ENCODE results near the gene KRTAP6-3.

- no peak for TF ChIP-seq CTCF (IDR thresholded peaks at IDR 0.05 in 2 of 3, conservative IDR thresholded peaks at IDR 0.05 in 1 of 3; ENCODE audit: insufficient read depth in 2 of 3, low read depth in 1 of 3, low read length in 3 of 3)
- TF ChIP-seq BDP1 (IDR thresholded peaks at IDR 0.05; ENCODE audit: insufficient read depth, insufficient read length) = no peak
- no peak for TF ChIP-seq ATF3 (IDR thresholded peaks at IDR 0.05)
- TF ChIP-seq ATF3 (CRISPR knock-in tag; conservative IDR thresholded peaks at IDR 0.05) = no peak
- TF ChIP-seq MYC (IDR thresholded peaks at IDR 0.05; ENCODE audit: low read depth, low read length) = no peak
- TF ChIP-seq MYC (CRISPR knock-in tag; IDR thresholded peaks at IDR 0.05; ENCODE audit: borderline replicate concordance, low read depth) = no peak
- TF ChIP-seq JUND (IDR thresholded peaks at IDR 0.05; ENCODE audit: borderline replicate concordance, low read depth, low read length) = no peak
- no peak for TF ChIP-seq JUND (tag; IDR thresholded peaks at IDR 0.05; ENCODE audit: borderline replicate concordance, low read depth, low read length)
- no peak for TF ChIP-seq POLR2AphosphoS5 (IDR thresholded peaks at IDR 0.05; ENCODE audit: control insufficient read depth, insufficient read depth, low read depth, low read length)
- no peak for TF ChIP-seq REST (IDR thresholded peaks at IDR 0.05; ENCODE audit: borderline replicate concordance)
- TF ChIP-seq REST (CRISPR knock-in tag; IDR thresholded peaks at IDR 0.05; ENCODE audit: low read depth) = no peak
- no peak for TF ChIP-seq POLR2A (conservative IDR thresholded peaks at IDR 0.05)
Observed at GRCh38 chr21:30615199-30615598, 23.0 kb downstream of the KRTAP6-3 start.
